AG04450 (cell line): ENCODE data around the gene SEMA5A. TPM values are rescaled to one million over a fixed set of nuclear protein-coding genes. Genes with fewer than 3 reads are reported as not detected.

ENCODE experiments used
- CTCF ChIA-PET: fragments of 300-600, 350-600 bp; formaldehyde crosslinking; extraction: SDS; loops from one replicate; lab custom pipeline; 2022; ENCODE audit warnings: antibody characterized with exemption, inconsistent platforms; lab: Charles Lee
- POLR2A ChIA-PET: fragments of 350-600 bp; formaldehyde crosslinking; extraction: SDS; loops from one replicate; lab custom pipeline; 2021; ENCODE audit warnings: antibody characterized with exemption, inconsistent platforms; lab: Yijun Ruan, JAX
- DNase-seq: peaks from one replicate; pipeline ENCODE4 v3.0.0-alpha.2; 2011; ENCODE audit warnings: low read depth, low spot score
- H3K27ac ChIP-seq: one replicate; pipeline ENCODE4 v1.5.1; 2012; ENCODE audit warnings: low read depth, low read length, control low read depth
- H3K27me3 ChIP-seq: one replicate; pipeline ENCODE4 v1.6.0; 2012; ENCODE audit warnings: low read length; ENCODE audit not compliant: control insufficient read depth, insufficient read depth
- H3K4me3 ChIP-seq: 2 replicates; pipeline ENCODE4 v1.5.1; 2011; ENCODE audit warnings: mild to moderate bottlenecking, low read depth, low read length, control low read depth
- H3K9me3 ChIP-seq: 2 replicates; pipeline ENCODE4 v1.5.1; 2012; ENCODE audit warnings: low read length; ENCODE audit not compliant: control insufficient read depth, insufficient read depth
- CTCF ChIP-seq: IDR thresholded peaks from 2 replicates; pipeline ENCODE4 v1.5.1; 2011; ENCODE audit warnings: low read depth, low read length, control low read depth, inconsistent platforms
- polyA plus RNA-seq: library from polyadenylated mRNA; depleted of rRNA; stranded (reverse); fragments of >200 nt; gene quantifications from 2 replicates; pipeline ENCODE4 v1.2.3, GENCODE V29; 2011

Gene SEMA5A
- polyA plus RNA-seq, 1 experiment = 31.8 TPM

DNA sequence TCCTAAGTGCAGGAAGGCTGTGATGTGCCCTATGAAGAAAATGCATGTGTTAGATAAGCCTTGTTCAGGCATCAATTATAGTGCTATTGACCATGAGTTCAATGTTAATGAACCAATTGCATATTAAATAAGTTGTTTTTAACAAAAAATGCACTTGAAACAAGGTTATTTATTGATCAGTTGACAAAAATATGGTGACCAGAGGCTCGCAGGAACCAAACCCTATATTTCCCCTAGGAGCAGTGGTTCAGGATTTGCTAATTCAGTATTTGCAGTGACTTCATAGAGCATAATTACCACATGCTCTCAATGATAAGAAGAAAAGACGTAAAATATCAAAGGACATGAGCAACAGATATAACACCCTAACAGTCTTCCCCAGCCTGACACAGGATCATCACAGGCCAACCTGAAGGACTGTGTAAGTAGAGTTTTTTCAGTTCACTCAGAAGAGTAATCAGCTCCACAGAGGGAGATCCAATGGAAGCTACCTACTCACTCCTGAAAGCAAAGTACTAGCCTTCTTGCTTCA lies 92.3 kb downstream of the SEMA5A start:
- Histone ChIP-seq H3K27ac (no peak overlapping the region), H3K9me3 (no peaks in the 10 kb centered on the region; the same call in 1 of the 2 replicates), H3K4me3 (no peak overlapping the region), H3K27me3 (no peaks in the 10 kb centered on the region)
- CTCF ChIA-PET = no interaction called here
- POLR2A ChIA-PET = no interaction called here
- TF ChIP-seq CTCF = no peak
- DNase-seq = no peak

GRCh38 chr5:9452181-9452580 lies 93.7 kb downstream of the SEMA5A start:
- no peak for TF ChIP-seq CTCF
- Histone ChIP-seq H3K9me3 (no peaks in the 10 kb centered on the region; the same call in 1 of the 2 replicates), H3K4me3 (no peak overlapping the region), H3K27me3 (no peaks in the 10 kb centered on the region), H3K27ac (no peak overlapping the region)
- ChIA-PET POLR2A (no interaction called here), CTCF (interaction anchor here (2.1 kb wide), 1 partner anchor 92 kb away, joined by 5 read pairs; no protein-coding TSS in a partner anchor)
- DNase-seq = no peak

GRCh38 chr5:9451037-9451436 lies 94.8 kb downstream of the SEMA5A start:
- no peak overlapping the region for H3K27ac ChIP-seq
- POLR2A ChIA-PET = no interaction called here
- no peak for DNase-seq
- CTCF ChIA-PET = interaction anchor here (0.8 to 2.1 kb wide), 3 partner anchors 19 to 93 kb away, joined by 3 to 5 read pairs (median 4); no protein-coding TSS in a partner anchor
- TF ChIP-seq CTCF = no peak
- H3K4me3 ChIP-seq = no peak overlapping the region
- H3K9me3 ChIP-seq = no peaks in the 10 kb centered on the region; the same call in 1 of the 2 replicates
- H3K27me3 ChIP-seq = no peaks in the 10 kb centered on the region

- ChIA-PET POLR2A (interaction anchor here (1.1 kb wide), 1 partner anchor 19 kb away, joined by 5 read pairs; no protein-coding TSS in a partner anchor), CTCF (no interaction called here)
- H3K27me3 ChIP-seq = no peaks in the 10 kb centered on the region
- no peak overlapping the region for H3K4me3 ChIP-seq
- no peak for DNase-seq
- peaks cover 3% of the 10 kb centered on the region; the same call in 1 of the 2 replicates for H3K9me3 ChIP-seq
- no peak overlapping the region for H3K27ac ChIP-seq
- TF ChIP-seq CTCF = no peak
Observed at GRCh38 chr5:9447691-9448090, 98.2 kb downstream of the SEMA5A start.

- H3K27ac ChIP-seq = no peak overlapping the region
- no peak for DNase-seq
- ChIA-PET CTCF (no interaction called here), POLR2A (no interaction called here)
- TF ChIP-seq CTCF = no peak
- no peak overlapping the region for H3K4me3 ChIP-seq
- H3K9me3 ChIP-seq = peaks cover 3% of the 10 kb centered on the region; the same call in 1 of the 2 replicates
- no peaks in the 10 kb centered on the region for H3K27me3 ChIP-seq
Observed at GRCh38 chr5:9445826-9446388, 100.0 kb downstream of the SEMA5A start.
